Iris pigment epithelial cell (primary cell): Measurements from ENCODE around the gene PCBP3.
"Not testable (repeated sequence)": the region's sequence is repeated elsewhere in the genome, so short reads cannot be mapped to it uniquely, and the experiment has no call there.

Experiments
- DNase-seq: peaks from one replicate; pipeline ENCODE4 v3.0.0-alpha.2; 2011; ENCODE audit warnings: low read depth

PCBP3 gene

DNA sequence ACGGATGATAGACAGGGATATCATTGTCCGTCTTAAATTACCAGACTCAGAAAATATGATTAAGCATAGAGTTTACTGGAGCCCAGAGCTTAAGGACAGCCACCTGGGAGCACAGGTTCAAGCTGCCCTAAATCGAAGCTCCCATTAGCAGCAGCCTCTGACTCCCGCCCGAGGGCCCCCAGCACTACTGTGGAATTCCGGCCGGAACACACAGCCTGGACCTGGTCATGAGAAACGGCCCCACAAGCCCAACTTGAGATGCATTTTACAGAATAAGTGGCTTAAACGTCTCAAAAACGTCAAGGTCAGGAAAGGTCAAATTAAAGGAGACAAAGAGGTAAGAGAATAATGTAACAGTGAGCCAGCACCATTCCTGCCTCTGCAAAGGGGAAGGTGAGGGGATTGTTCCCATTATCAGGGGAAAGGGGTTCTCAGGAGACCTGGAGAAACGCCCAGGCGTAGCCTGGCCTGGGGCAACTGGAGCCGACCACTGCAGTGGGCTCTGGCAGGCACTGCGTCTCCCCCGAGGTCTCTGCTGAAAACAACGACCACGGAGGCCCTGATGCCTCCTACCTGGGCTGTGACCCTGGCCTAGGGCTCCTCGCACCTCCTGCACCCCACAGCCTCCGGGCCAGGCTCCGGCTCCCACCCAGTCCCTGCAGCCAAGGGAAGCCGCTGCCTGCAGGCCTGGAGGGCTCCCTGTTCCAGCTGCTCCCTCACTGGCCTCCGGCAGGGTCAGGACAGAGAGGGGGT is 326.6 kb downstream of the PCBP3 start:
- no peak for DNase-seq

GRCh38 chr21:45970674-45971615 is 327.4 kb downstream of the PCBP3 start:
- peak; percentile 19 for DNase-seq

GRCh38 chr21:45971616-45972352 is 328.3 kb downstream of the PCBP3 start:
- no peak for DNase-seq

- no peak for DNase-seq
Measured at GRCh38 chr21:45972353-45972715, 328.8 kb downstream of the PCBP3 start.

DNA sequence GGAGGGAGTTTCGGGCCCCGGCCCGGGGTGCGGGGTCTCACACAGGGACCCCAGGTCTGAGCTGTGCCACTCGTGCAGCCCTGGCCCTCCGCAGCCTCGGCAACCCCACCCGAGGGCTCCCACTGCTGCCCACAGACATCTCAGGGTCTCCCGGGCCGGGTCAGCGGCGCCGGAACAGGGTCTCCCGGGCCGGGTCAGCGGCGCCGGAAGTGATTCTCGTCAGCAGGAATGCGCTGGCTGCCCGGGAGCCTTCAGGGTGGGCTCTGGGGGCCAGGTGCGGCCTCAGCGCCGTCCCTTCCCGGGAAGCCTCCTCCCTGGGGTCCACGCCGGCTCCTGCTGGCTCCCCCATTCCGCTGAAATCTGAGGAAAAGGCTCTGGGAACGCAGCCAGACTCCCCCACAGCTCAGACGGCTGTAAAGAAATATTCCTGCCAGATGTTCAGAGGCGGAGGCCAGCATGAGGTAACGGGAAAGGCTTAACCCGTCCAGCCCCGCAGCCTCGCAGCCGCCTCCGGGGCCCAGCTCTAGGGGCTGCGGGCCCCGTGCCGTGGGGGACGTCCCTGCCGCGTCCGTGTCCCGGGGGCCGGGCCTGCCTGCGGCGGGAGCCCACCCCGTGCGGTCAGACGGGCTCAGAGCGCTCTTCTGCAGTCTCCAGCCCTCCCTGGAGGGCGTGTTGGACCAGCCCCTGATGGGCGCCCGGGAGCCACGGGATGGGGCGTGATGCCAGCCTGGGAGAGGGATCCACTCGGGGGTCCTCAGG is 329.4 kb downstream of the PCBP3 start:
- peak; percentile 74 for DNase-seq

- DNase-seq = peak; percentile 87
Measured at GRCh38 chr21:45973475-45974072, 330.0 kb downstream of the PCBP3 start.

- peak; percentile 60 for DNase-seq
Measured at GRCh38 chr21:45974073-45975019, 330.8 kb downstream of the PCBP3 start.

GRCh38 chr21:45975020-45975666 is 331.6 kb downstream of the PCBP3 start:
- DNase-seq = no peak

GRCh38 chr21:45975667-45976409 is 332.3 kb downstream of the PCBP3 start:
- DNase-seq = not testable (repeated sequence)

GRCh38 chr21:45976701-45977311 is 333.3 kb downstream of the PCBP3 start:
- no peak for DNase-seq

GRCh38 chr21:45977396-45977795 is 333.9 kb downstream of the PCBP3 start:
- DNase-seq = no peak

DNA sequence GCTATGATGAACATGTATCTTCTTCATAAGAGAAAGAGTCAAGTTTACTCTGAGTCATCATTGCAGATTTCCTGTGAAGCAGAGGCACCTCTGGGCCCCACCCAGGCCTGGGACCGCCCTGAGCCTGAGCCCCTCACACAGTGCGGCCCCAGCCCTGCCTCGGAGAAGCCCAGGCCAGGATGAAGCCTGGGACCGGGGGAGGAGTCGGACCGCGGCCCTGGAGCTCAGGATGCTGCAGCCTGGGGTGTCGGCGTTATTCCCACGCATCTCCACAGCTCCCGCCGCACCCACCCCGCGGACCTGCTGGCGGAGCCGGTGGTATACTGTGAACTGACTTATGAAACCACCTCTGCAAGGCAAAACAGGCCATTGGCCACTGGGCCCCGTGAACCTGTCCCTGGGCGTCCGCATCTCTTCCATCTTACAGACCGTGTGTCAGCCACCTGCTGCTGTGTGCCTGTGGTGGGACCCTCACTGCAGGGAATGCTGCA is 335.7 kb downstream of the PCBP3 start:
- peak; percentile 45 for DNase-seq

GRCh38 chr21:45979651-45980050 is 336.1 kb downstream of the PCBP3 start:
- DNase-seq = no peak

- no peak for DNase-seq
Measured at GRCh38 chr21:45980271-45980670, 336.7 kb downstream of the PCBP3 start.

- DNase-seq = no peak
Measured at GRCh38 chr21:45980697-45981096, 337.2 kb downstream of the PCBP3 start.

DNA sequence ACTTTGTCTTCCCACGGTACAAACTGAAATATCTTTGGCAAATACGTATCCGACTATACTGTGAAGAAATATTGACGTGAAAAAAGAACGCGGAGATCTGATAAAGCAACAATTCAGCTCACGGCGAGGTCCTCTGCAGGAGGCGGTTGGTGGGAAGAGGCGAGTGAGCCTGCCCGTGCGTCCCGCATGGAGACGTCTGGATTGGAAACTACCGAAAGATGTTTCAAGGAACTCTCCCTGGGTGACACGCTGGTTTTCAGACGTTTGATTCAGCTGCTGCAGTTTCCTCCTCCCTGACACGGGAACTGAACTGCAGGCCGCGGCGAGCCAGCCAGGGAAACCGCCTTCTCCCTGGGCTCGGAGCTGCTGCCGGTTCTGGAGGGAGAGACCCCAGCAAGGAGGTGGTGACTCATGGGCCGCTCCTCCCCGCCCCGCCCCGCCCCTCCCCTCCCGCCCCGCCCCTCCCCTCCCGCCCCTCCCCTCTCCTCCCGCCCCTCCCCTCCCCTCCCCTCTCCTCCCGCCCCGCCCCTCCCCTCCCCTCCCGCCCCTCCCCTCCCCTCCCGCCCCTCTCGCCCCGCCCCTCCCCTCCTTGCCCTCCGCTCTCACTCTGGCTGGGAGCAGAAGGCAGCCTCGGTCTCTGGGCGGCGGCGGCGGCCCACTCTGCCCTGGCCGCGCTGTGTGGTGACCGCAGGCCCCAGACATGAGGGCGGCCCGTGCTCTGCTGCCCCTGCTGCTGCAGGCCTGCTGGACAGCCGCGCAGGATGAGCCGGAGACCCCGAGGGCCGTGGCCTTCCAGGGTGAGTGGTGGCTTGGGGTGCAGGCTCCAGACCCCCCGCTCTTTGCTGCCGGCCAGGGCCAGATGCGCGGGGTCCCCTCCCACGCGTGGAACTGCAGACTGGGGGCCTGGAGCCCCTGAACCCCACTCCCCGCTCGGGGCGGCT is 337.9 kb downstream of the PCBP3 start, which contains the start of gene COL6A1:
Gene COL6A1 (plus strand): TSS at position 620 of the 941 bp plus-strand sequence. CDS start 81 bp downstream, at position 701.
- peak; percentile 88 for DNase-seq
